HG02840 (cell line): ENCODE data around the gene MICAL3.

ENCODE experiments used
- ATAC-seq: cut with Tn5 transposase; IDR thresholded peaks from one replicate; pipeline ENCODE4 v1.9.1; 2021; ENCODE audit warnings: mild to moderate bottlenecking, moderate library complexity, moderate number of reproducible peaks; ENCODE audit not compliant: unreplicated experiment, low FRiP score

The MICAL3 gene

DNA sequence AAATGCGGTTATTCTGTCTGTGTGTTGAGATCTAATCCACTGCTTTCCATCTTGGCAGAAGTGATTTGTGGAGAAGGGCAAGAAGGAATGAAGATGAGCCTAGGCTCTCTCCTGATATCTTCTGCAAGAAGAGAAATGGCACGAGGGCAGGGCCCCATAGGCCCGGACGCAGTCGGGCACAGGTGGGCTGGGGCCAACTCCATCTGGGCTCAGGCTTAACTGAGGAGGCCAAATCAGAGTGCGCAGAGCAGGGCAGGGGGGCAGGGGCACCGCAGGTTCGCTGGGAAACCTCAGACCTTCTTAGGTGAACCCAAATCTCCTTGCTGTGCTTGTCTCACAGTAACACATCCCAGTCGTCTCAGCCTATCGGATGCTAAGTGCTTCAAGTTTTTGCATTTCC lies 217.3 kb downstream of the MICAL3 start:
- ATAC-seq = no peak

DNA sequence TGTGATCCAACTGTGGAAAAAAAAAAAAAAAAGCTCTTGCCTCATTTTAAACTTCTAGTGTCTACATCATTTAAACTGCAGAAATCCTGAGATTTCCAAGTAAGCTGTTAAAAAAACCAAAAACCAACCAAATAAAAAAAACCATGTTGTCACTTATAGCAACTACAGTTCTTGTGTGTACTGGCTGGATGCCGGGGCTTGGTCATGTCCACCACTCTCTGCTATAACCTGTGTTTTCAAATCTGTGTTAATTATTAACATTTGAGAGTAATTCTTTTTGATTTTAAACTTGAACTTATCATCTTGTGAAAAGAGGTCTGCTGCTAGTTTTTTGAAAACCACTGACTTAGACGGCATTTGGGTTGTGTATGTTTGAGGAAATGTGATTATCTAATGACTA lies 217.9 kb downstream of the MICAL3 start:
- no peak for ATAC-seq

DNA sequence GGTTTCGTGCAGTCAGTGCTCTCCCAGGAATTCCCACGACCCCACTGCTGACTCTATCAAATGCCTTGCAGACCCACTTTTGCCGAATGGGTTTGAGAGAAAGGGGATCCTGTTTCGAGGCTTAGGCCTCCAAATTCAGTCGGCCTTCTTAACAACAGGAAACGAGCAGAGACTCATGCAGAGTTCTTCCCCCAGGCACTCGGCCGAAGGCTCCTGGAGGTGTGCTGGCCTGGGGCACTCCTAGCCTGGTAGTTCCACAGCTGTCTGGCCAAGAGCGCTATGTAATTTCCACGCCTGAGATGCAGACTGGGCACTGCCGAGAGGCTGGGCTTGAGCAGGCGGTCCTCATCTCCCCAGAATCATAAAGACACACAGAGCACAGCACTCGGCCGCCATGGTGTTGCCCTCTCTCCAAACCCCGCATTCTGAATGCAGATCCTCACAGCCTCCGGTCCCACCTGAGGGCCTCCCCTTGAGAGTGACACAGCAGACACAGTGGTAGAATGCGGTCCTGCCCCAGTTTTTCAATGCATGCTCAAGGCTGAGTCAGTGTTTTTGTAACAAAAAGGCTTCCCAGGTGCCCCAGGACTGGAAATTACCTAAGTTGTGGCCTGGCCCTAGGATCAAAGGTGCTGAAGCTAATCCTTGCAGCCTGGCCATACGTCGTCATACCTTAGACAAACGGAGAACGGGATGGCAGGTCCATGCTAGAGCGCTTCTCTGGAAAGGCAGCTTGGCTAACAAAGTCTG lies 219.9 kb downstream of the MICAL3 start:
- ATAC-seq = no peak

DNA sequence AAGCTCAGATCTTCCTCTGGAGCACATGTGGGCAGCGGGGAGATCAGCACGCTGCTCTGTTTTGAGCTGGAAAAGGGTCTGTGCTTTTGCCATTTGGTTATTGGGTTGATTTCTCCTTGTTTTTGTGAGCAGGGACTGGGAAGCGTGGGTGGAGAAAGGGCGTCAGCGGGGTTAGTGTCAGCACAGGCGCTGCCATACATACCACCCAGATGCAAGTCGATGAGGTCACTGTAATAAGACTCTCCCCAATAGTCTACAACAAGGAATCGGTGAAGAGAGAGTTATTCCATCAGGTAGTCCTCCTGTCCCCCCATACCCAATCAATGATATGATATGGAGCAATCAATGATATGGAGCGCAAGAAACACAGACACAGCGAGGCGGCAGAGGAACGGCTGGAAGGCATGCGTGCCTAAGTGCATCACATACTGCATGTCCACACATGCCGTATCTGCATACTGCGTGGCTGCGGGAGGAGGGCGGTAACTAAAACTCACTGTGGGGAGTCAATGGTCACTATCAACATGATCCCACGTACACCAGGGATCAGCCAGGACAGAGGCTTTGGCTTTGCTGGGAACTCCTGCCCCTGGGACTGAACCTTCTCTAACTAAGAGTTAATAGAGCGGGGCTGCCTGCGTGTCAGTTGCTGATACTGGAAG lies 220.6 kb downstream of the MICAL3 start:
- no peak for ATAC-seq

DNA sequence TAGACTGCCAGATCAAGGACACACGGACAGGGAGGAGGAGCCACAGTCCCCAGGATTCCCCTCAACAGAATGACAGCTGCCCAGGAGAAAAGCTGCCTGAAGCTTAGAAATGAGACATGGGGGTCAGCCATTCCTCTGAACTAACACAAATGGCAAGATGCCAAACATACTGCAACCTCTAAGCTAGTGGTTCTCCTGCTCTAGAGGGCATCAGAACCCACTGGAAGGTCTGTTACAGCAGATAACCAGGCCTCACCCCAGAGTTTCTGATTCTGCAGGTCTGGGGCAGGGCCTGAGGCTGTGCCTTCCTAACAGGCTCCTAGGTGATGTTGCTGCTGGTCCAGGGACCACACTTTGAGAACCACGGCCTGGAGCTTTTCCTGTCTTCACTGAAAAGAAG lies 221.5 kb downstream of the MICAL3 start:
- ATAC-seq = no peak

DNA sequence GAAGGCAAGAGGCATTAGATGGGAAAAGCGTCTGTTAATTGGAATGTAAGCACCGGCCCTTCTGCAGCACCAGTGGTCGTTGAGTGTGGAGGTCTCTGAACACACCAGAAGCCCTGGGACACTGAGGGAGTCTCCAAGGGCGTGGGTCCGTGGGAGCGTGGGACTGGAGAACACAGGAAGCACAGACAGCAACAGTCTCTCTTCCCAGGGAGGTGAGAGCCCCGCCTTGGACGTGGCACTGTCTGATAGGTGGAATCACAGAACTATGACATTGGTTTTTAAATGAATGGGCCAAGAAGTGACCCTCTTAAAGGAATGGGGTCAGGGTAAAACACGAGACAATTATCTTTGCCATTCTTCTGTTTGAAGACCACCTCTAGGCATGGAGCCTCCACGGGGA lies 221.9 kb downstream of the MICAL3 start:
- no peak for ATAC-seq

DNA sequence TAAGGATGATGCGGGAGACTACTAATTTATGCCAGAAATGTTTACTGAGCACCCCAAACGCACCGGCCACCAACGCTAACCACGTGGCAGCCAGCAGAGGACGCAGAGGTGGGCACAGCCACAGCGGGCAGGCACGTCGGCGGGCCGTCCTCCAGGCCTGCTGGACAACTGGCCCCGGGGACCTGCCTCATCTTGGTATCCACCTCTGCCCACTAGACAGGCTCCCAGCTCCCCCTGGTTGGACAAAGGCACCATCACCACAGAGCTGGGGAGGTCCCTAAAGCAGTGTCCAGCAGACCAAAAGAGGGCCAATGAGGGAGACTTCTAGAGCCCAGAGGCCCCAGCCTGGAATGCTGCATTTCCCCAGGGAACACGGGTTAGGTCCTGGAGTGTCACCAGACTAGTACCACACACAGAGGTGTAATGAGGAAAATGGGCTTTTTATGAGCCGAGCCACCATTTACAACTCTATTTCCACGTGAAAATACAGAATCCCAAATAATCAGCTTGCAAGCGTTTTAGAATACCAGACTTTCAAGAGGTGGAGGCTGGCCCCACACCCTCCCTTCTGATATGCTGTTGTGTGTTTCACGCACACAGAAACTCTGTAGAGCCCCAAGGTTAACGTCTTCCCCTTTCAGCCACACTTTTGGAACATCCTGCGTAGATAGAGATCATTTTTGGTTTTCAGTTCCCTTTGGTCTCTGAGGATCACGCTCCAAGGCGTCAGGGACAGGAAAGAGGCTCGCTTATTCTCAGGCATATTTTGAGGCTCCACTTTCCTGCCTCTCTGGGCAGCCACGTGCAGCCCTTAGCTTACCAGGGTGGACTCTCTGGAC lies 226.4 kb downstream of the MICAL3 start:
- ATAC-seq = no peak

DNA sequence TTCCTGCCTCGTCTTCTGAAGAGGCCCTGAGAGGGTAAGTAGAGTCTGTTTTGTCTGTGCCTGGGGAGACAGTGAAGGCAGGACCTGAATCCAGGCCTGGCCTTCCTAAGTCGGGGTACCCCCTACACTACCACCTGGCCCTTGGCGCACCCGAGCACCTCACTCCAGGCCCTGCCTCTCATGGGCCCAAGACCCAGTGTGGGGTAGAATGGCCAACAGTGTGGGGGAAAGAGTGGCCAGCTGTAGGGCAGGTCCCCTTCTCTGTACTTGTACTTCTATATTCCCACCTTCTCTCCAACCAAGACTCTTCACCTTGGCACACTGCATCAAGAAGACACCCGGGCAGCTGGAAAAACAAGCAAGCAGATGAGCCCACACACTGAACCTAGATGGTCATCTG lies 227.7 kb downstream of the MICAL3 start:
- no peak for ATAC-seq

DNA sequence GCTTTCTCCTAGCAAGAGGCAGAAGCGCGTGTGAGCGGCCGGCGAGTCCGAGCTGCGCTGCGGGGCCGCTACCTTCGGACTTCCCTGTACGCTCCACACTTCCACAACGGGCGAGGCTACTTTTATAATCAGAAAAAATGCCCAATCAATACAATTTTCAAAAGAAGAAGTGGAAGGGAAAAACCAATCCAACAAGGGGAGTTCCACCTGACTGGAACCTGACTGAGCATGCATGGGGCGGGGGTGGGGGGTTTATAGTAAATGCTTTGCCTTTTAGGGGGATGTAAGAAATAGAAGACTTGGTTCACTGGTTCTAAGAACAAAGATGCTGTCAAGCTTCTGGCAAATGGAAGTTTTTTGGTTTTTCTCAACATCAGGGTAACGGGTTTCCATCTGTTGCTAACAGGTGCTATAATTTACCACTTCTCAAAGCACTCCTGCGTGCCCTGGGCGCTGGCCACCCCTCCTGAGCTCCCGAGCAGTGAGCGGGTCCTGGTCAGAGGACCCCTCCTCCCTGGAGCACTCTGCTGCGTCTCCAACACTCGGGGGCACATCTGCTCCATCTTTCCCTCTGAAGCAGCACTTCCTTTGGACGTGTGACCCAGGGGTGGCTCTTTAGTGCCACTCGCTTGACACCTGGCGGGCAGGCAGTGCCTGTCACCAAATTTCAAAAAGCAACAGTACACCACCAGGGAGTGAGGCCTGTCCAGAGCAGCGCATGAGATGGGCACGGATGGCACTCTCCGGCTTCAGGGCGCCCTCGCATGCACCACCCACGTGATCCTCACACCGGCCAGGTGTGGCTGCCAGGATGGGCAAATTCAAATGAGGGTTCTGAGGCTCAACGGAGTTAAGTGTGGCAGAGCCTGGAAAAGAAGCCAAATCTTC lies 228.5 kb downstream of the MICAL3 start:
- ATAC-seq = no peak

DNA sequence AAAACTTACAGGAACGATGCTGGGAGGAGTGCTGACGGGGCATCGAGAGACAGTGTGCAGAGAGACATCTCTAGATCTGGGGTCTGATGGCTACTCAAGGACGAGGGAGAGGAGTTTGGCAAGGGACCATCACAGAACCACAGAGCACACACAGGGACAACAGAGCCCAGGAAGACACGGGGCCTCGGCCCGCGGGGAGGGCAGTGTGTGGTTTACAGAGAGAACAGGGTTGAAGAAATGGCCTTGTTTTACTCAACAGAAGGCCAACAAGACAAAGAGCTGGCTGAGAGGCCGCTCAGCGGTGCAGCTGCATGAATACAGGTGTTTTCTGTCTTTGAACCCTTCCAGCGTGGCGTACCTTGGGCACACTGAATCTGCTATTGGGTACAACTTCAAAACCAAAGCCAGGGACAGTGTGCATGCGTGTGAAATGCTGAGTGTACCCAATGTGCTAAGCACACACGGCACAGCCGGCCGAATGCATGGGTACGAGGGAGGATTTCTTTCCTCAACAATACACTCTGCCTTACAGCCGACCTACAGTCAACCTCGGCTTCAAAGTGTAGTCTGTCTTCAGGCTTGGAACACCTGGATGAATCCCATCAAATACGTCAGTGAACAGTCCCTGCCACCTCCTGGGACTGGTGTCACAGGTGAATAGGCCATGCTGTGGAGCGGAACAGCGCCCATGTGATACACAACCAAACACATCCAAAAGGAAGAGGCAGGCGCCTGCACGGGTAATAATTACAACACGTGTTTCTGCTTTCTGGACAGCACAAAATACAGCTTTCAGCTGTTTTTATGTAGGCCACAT lies 229.4 kb downstream of the MICAL3 start:
- ATAC-seq = no peak

DNA sequence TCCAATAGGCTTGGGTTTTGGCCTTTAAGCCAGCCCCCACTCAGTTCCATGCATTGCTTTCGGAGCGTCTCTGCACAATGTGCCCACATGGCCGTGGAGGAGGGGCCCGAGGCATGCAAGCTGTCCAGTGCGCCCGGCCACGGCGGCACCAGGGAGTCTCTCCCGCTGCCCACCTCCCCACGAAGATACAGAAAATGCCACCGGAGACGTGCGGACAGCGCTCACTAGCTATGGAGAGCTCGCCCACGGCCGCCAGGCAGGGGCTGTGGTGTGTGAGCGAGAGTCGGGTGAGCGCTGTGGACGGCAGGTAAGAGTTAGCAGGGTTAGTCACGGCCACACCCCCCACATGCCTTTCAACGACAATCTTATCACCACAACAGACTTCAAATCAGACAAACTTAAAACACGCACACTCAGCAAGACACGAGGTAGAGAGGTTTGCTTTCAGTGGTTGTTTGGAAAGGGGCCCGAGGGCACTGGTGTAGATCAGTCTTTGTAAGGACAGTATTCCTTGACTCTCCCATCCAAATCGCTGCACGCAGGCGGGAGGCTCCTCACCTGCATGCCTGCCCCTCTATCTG lies 231.4 kb downstream of the MICAL3 start:
- ATAC-seq = no peak

DNA sequence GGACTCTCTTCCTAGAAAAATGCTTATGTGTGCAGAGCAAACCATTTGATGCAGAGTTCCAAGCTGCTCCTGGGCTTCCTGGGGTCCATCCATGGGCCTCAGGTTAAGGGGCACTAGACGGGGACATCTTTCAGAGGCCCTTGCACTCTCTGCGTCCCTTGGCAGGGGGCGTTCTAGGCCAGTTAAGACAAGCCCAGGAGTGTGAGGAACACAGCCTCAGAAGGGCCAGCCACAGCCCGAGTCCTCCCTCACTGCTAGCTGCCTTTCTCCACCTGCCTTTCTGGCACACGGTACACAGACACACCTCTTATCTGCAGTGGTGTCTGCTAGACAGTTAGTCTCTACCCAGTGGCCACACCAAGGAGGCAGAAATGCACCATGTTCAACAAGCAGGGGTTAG lies 232.1 kb downstream of the MICAL3 start:
- no peak for ATAC-seq

DNA sequence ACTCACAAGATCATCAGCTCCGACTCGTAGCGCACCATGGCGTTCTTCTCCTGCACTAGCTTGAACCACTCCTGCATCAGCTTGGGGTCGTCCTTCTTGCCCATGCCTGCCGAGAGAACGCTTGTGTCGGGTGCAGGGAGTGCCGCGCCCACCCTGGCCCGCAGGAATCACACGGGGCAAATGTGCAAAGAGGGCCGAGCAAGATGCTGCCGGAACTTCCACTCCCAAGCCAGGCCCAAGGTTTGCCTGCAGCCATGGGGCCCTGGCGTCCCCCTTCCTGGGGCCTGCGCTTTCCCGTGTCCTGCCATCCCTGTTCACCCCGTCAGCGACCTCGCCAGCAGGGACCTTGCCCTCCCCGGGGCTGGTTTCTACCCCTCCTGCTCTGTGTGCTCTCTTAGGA lies 233.2 kb downstream of the MICAL3 start:
- no peak for ATAC-seq

DNA sequence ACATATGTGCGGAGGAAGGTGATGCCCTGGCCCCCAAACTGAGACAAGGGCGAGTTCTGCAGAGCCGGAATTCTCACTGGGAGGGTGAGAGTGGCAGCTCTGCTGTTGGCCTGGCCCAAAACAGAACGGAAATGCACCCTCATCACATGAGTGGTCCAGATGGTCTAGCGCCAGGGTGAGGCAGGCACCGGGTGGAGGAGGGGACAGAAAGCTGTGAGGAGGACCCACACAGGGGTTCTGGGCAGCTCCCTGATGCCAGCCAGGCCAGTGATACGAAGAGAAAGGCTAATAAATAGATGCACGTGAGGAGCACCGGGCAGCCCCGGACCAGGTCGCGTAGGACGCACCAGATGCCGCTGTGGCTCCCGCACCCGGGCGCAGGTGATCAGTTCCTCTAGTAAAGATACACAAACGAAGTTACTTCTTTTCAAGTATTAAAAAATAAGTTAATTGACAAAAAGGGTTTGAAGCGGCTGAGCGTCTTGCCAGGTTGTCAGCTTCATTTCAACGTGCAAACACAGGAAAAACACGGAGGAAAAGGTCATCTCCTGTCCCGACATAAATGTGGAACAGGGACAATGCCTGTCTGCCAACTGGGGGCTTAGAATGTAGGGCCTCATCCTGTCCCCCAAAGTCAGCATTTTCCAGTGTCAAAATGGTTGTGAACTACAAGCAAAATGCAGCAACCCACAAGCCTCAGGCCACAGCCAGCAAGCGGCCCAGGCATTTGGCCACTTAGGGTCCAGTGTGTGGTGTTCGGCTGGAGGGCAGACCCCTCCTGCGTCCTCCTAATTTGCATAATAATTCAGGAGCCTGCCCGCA lies 234.8 kb downstream of the MICAL3 start:
- no peak for ATAC-seq

DNA sequence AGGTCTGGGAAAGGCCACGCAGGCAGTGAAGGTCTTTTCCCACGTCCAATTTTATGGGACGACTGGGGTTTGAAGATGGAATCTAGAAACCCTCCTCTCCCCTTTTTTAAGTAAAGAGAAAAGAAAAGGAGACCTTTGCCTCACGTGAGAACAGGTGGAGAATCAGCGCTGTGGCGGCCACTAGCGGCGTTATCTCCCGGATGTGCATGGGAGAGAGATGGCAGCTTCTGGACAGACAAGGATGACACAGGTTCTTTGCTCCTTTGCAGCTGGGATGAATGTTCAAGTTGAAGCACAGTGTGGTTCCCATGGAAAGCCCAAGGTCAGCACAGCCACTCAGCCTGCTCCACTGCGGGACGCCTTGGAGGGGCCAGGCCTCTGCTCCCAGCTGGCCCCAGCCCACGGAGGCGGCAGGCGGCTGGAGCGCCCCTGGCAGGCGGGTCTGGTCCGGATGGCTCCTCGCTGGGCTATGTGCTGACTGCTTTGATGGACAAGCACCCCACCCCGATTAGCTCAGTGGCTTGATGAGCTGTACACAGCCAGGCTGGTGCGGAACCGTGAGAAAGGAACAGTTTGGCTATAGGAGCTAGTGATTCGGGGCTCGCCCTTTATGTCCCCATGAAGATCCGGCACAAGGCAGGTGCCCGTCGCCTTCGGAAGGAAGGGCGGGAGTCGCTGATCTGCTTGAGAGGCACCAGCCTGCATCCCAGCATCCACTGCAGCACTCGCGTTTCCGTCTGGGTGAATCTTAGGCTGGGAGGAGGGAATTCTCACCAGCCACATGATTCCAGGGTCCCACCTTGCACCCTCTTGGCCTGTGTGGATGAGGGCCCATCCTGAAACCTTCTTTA lies 235.6 kb downstream of the MICAL3 start:
- ATAC-seq = no peak

DNA sequence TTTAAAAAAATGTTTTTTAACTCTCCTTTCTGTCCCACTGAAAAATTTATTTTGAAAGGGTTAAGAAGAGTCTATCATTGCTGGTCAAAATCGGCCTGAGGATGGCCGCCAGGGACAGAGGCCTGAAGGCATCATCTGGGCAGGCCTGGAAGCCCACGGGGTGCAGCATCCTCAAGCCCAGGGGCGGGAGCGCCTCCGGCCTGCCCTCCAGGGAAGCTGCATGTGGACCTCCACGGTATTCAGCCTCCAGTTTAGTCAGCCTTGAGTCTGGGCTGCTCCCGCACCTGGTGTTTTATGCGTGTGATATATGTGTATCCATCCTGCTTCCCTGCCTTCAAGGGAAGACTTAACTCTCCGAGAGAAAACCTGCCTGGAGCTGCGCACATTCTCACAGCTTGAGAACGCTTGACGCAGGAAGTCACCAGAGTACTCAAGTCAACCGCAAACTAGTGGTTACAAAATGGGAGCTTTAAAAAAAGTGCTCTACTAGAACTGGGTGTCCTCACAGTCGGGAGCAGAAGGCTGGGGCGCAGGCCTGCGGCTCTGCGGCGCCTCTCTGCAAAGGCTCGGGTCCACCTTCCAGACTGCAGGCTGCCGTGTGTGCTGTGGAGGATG lies 236.5 kb downstream of the MICAL3 start:
- ATAC-seq = no peak

DNA sequence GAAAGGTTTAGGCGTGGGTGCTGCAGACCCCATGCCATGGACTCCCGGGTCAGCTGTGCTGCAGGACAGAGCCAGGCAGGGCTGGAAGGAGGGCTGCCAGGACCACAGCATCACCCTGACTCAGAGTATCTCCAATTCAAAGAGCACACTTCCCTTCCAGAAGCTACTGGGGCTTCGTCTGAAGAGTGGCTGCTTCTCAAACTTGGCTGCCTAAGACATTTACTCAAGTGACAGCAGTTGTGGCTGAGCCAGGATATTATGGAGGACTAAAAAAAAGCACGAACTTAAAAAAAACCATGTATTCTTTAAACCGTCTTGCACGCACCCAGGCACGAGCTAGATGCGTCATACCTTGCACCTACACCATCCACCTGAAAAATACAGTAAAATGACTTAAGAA lies 237.1 kb downstream of the MICAL3 start:
- no peak for ATAC-seq
